HG03039 (cell line): ENCODE results near the gene JPH2.

ENCODE experiments used
- ATAC-seq: cut with Tn5 transposase; IDR thresholded peaks from one replicate; pipeline ENCODE4 v1.9.1; 2021; ENCODE audit warnings: mild to moderate bottlenecking, moderate library complexity; ENCODE audit not compliant: unreplicated experiment

Gene JPH2

GRCh38 chr20:44065401-44066340, 121.3 kb downstream of the JPH2 start:
- no peak for ATAC-seq

GRCh38 chr20:44064501-44065400, 122.2 kb downstream of the JPH2 start:
- ATAC-seq = no peak
